Tibial nerve (tissue), 4 donors: ENCODE measurements around the gene SMYD1. TPM values are rescaled to one million over a fixed set of nuclear protein-coding genes. Genes with fewer than 3 reads are reported as not detected.

Experiments
- DNase-seq, 2 donors: peaks; one replicate each; pipeline ENCODE4 v3.0.0-alpha.2; 2019; ENCODE audit warnings: low spot score in 2 of 2
- H3K27ac ChIP-seq, 4 donors: fragments of 200-600 bp; sonication (generic) in 3 of 4; one replicate each; pipeline ENCODE4 v1.5.1; 2017 to 2019; ENCODE audit warnings: mild to moderate bottlenecking in 1 of 4
- H3K27me3 ChIP-seq, 2 donors: fragments of 200-600 bp; sonication (generic) in 1 of 2; one replicate each; pipeline versions ENCODE4 v1.5.1 to v1.6.0; 2017 to 2019
- H3K36me3 ChIP-seq, 3 donors: fragments of 200-600 bp; sonication (generic); one replicate each; pipeline ENCODE4 v1.5.1; 2018 to 2019
- H3K4me1 ChIP-seq, 4 donors: fragments of 200-600 bp; sonication (generic) in 3 of 4; one replicate each; pipeline ENCODE4 v1.5.1; 2017 to 2019
- H3K4me3 ChIP-seq, 4 donors: fragments of 200-600 bp; sonication (generic) in 3 of 4; one replicate each; pipeline ENCODE4 v1.5.1; 2017 to 2019; ENCODE audit warnings: mild to moderate bottlenecking in 1 of 4, moderate library complexity in 1 of 4
- H3K9me3 ChIP-seq, 4 donors: fragments of 200-600 bp; sonication (generic) in 3 of 4; one replicate each; pipeline ENCODE4 v1.5.1; 2017 to 2019
- EP300 ChIP-seq, 2 donors: sonication (generic); formaldehyde crosslinking; IDR thresholded peaks; one replicate each; pipeline ENCODE4 v1.6.1; 2017; ENCODE audit warnings: antibody characterized with exemption in 2 of 2, mild to moderate bottlenecking in 1 of 2
- POLR2A ChIP-seq, 2 donors: fragments of 450-650 bp; IDR thresholded peaks; one replicate each; pipeline ENCODE4 v1.6.1; 2017; ENCODE audit warnings: antibody characterized with exemption in 2 of 2, mild to moderate bottlenecking in 2 of 2, moderate library complexity in 2 of 2
- WGBS, 2 donors: methylation state at CpG; one replicate each; pipeline ENCODE4 v1.1.5; 2018; 5-methylcytosine and 5-hydroxymethylcytosine counted together
- total RNA-seq, 4 donors: library from RNA; depleted of rRNA; stranded (reverse); fragments of >200 nt; gene quantifications; one replicate each; pipeline ENCODE4 v1.1.0, GENCODE V29; 2016
- TF ChIP-seq, protein P1 (sequence below), 5 experiments: fragments of 200-600 bp in 3 of 5; fragments of 450-650 bp in 2 of 5; sonication (generic) in 3 of 5; IDR thresholded peaks; one replicate each; pipeline ENCODE4 v1.5.1; 2016 to 2019; ENCODE audit warnings: antibody characterized with exemption in 5 of 5, mild to moderate bottlenecking in 3 of 5, moderate library complexity in 2 of 5

SMYD1 gene
- total RNA-seq, 4 donors from 2014 or later: 0.21 to 3.3 TPM; not detected in 2

DNA sequence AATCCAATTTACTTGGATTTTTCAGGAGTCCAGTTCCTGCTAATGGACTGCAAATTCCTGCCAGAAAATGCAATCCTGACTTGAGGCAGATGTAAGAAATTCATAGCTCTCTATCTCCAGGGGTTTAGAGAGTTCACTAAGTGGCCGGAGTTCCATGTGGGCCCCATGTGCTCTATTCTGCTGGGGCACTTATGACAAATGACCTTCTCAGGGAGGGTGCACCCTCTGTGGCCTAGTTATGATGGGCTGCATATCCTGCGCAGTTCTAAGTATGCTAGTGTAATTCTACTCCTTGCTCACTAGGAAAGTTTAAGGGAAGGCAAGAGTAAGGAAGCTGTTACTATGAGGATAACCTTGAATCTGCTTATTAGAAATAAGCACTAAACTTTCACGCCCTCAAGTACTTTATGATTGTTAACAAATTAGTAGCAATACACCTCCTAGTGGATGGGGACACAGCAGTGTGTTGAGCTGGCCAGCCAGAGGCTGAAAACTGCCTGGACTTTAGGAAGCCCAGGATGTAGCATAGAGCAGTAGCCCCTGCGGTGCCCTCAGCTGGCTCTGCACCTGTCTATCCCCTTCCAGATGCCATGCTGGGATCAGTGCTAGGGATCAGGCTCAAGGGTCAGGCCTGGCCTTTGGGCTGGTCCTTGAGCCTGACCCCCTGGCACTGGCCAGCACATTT is 14.4 kb downstream of the SMYD1 start:
- Histone ChIP-seq H3K9me3 (no peaks in the 10 kb centered on the region), H3K36me3 (no peaks in the 10 kb centered on the region), H3K4me3 (no peak overlapping the region), H3K27ac (peak overlapping the region; percentile 30 to 81 (median 66)), H3K27me3 (no peaks in the 10 kb centered on the region), H3K4me1 (peaks cover 0 to 19% (median 4%) of the 10 kb centered on the region in 4 donors)
- DNase-seq: no peak
- no peak for TF ChIP-seq EP300 (IDR thresholded peaks at IDR 0.05)
- no peak for TF ChIP-seq POLR2A (IDR thresholded peaks at IDR 0.05)
- TF ChIP-seq, protein P1, sequence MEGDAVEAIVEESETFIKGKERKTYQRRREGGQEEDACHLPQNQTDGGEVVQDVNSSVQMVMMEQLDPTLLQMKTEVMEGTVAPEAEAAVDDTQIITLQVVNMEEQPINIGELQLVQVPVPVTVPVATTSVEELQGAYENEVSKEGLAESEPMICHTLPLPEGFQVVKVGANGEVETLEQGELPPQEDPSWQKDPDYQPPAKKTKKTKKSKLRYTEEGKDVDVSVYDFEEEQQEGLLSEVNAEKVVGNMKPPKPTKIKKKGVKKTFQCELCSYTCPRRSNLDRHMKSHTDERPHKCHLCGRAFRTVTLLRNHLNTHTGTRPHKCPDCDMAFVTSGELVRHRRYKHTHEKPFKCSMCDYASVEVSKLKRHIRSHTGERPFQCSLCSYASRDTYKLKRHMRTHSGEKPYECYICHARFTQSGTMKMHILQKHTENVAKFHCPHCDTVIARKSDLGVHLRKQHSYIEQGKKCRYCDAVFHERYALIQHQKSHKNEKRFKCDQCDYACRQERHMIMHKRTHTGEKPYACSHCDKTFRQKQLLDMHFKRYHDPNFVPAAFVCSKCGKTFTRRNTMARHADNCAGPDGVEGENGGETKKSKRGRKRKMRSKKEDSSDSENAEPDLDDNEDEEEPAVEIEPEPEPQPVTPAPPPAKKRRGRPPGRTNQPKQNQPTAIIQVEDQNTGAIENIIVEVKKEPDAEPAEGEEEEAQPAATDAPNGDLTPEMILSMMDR (IDR thresholded peaks at IDR 0.05): no peak
- 57 to 64% methylated on average over 4 of the region's 4 CpGs for WGBS, 2 donors

GRCh38 chr2:88082781-88083180 is 15.2 kb downstream of the SMYD1 start:
- no peaks in the 10 kb centered on the region for H3K27me3 ChIP-seq
- H3K9me3 ChIP-seq: no peaks in the 10 kb centered on the region
- H3K27ac ChIP-seq: peak overlapping the region; percentile 30 to 81 (median 66)
- TF ChIP-seq, protein P1 (IDR thresholded peaks at IDR 0.05): no peak
- TF ChIP-seq EP300 (IDR thresholded peaks at IDR 0.05): peak in 1 of 2 donors; percentile 22
- DNase-seq: no peak
- H3K4me1 ChIP-seq: peaks cover 0 to 19% (median 4%) of the 10 kb centered on the region in 4 donors
- no peak overlapping the region for H3K4me3 ChIP-seq
- no peaks in the 10 kb centered on the region for H3K36me3 ChIP-seq
- WGBS, 2 donors: 43 to 50% methylated on average over 1 of the region's 1 CpG

- Histone ChIP-seq H3K4me1 (peaks cover 0 to 19% (median 4%) of the 10 kb centered on the region in 4 donors), H3K36me3 (no peaks in the 10 kb centered on the region), H3K4me3 (no peak overlapping the region), H3K9me3 (no peaks in the 10 kb centered on the region), H3K27ac (no peak overlapping the region), H3K27me3 (no peaks in the 10 kb centered on the region)
- DNase-seq: no peak
- TF ChIP-seq POLR2A (IDR thresholded peaks at IDR 0.05): no peak
- TF ChIP-seq, protein P1 (IDR thresholded peaks at IDR 0.05): no peak
- no peak for TF ChIP-seq EP300 (IDR thresholded peaks at IDR 0.05)
- WGBS, 2 donors: 92 to 93% methylated on average over 2 of the region's 2 CpGs
These were observed 17.5 kb downstream of the SMYD1 start for GRCh38 chr2:88085099-88085498.

DNA sequence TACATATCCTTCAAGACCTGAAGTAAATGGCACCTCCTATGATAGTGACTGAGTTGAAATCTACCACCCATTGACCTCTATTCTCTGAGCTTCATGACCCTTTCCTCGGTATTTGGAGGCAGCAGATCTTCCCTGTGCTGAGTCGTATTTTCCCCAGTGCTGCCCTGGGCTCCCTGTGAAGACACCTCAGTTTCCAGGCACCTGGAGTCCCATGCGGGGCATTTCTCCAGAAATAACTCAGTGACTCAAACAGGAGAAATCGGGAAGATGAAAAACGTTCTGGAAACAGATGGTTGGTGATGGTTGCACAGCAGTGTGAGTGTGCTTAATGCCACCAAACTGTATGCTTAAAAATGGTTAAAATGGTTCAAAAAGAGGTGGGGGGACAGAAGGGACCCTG is 18.0 kb downstream of the SMYD1 start:
- WGBS, 2 donors: 82 to 86% methylated on average over 5 of the region's 5 CpGs
- no peaks in the 10 kb centered on the region for H3K36me3 ChIP-seq
- H3K27me3 ChIP-seq: no peaks in the 10 kb centered on the region
- DNase-seq: no peak
- H3K4me3 ChIP-seq: no peak overlapping the region
- peaks cover 0 to 19% (median 4%) of the 10 kb centered on the region in 4 donors for H3K4me1 ChIP-seq
- no peak overlapping the region for H3K27ac ChIP-seq
- no peaks in the 10 kb centered on the region for H3K9me3 ChIP-seq
- TF ChIP-seq POLR2A (IDR thresholded peaks at IDR 0.05) (no peak), EP300 (IDR thresholded peaks at IDR 0.05) (no peak)
- TF ChIP-seq, protein P1 (IDR thresholded peaks at IDR 0.05): no peak

DNA sequence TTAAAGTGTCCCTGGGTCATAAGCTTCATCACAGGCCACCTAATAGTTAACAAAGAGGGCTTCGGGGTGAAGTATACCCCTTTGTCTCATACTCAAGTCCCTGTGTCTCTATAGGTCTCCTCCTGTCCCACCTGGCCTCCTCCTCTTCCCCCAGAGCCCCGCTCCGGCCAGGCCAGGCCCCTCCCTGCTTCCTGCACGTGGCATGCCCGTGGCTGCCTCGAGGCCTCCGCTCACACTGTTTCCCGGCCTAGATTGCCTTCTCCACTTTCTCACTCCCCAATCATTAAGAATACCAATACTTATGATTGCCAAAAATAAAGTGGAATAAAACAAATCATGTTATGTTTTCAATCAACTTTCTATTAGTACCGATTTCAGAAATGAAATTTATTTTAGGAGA is 18.8 kb downstream of the SMYD1 start:
- no peak overlapping the region for H3K4me3 ChIP-seq
- peaks cover 0 to 19% (median 4%) of the 10 kb centered on the region in 4 donors for H3K4me1 ChIP-seq
- TF ChIP-seq, protein P1 (IDR thresholded peaks at IDR 0.05): no peak
- TF ChIP-seq EP300 (IDR thresholded peaks at IDR 0.05) (no peak), POLR2A (IDR thresholded peaks at IDR 0.05) (no peak)
- no peaks in the 10 kb centered on the region for H3K9me3 ChIP-seq
- H3K27ac ChIP-seq: no peak overlapping the region
- no peak for DNase-seq
- WGBS, 2 donors: 82 to 83% methylated on average over 9 of the region's 9 CpGs
- no peaks in the 10 kb centered on the region for H3K27me3 ChIP-seq
- no peaks in the 10 kb centered on the region for H3K36me3 ChIP-seq
